GM21576 (cell line): Measurements from ENCODE around the gene TMEM88.
A peak's percentile ranks its signal among the peaks of the same experiment; 100 is the strongest.

ENCODE experiments used
- ATAC-seq: cut with Tn5 transposase; IDR thresholded peaks from one replicate; pipeline ENCODE4 v1.9.1; 2021; ENCODE audit warnings: mild to moderate bottlenecking, moderate library complexity; ENCODE audit not compliant: unreplicated experiment

Gene TMEM88

GRCh38 chr17:7843536-7844291 is 11.2 kb upstream of the TMEM88 start:
- ATAC-seq, result peak; percentile 27

- ATAC-seq, result peak; percentile 42
Observed at GRCh38 chr17:7844292-7845154, 10.3 kb upstream of the TMEM88 start.

GRCh38 chr17:7845359-7846062 is 9.4 kb upstream of the TMEM88 start:
- no peak for ATAC-seq

- ATAC-seq, result no peak
Observed at GRCh38 chr17:7846063-7846735, 8.7 kb upstream of the TMEM88 start.

GRCh38 chr17:7846765-7847661 is 7.9 kb upstream of the TMEM88 start:
- no peak for ATAC-seq

- no peak for ATAC-seq
Observed at GRCh38 chr17:7848131-7848579, 6.7 kb upstream of the TMEM88 start.

- no peak for ATAC-seq
Observed at GRCh38 chr17:7848739-7849129, 6.1 kb upstream of the TMEM88 start.

- no peak for ATAC-seq
Observed at GRCh38 chr17:7849130-7849750, 5.6 kb upstream of the TMEM88 start.

- no peak for ATAC-seq
Observed at GRCh38 chr17:7849751-7850504, 4.9 kb upstream of the TMEM88 start.

- no peak for ATAC-seq
Observed at GRCh38 chr17:7850701-7851437, 4.0 kb upstream of the TMEM88 start.

- ATAC-seq, result peak; percentile 64
Observed at GRCh38 chr17:7851438-7852261, 3.2 kb upstream of the TMEM88 start.

- no peak for ATAC-seq
Observed at GRCh38 chr17:7852262-7852670, 2.6 kb upstream of the TMEM88 start.

- ATAC-seq, result no peak
Observed at GRCh38 chr17:7852919-7853690, 1.8 kb upstream of the TMEM88 start.

GRCh38 chr17:7853691-7854038 is 1.2 kb upstream of the TMEM88 start:
- no peak for ATAC-seq

- no peak for ATAC-seq
Observed at GRCh38 chr17:7854078-7854777, 638 bp upstream of the TMEM88 start.

- no peak for ATAC-seq
Observed at GRCh38 chr17:7855660-7856010, 769 bp downstream of the TMEM88 start.
